GM21576 (cell line): ENCODE data around the gene GCM1.

ENCODE experiments used
- ATAC-seq: cut with Tn5 transposase; IDR thresholded peaks from one replicate; pipeline ENCODE4 v1.9.1; 2021; ENCODE audit warnings: mild to moderate bottlenecking, moderate library complexity; ENCODE audit not compliant: unreplicated experiment

Gene GCM1

DNA sequence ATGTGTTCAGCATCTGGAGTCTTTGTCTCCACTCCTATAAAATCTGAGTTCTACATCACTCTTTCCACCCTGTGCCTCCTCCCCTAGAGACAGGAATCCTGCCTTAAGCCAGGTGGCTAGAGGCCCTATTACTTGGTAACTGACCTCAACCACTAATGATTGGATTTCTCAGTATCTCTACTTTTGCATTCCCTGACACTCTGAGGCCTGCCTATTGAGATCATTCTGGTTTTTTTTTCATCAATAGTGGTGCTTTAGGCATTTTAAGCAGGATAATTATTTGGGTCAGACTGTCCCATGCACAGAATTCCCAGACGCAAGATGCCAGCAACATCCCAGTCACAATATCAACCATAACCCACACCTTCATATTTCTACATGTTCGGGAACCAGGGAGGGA is 3.9 kb upstream of the GCM1 start:
- ATAC-seq, result no peak

DNA sequence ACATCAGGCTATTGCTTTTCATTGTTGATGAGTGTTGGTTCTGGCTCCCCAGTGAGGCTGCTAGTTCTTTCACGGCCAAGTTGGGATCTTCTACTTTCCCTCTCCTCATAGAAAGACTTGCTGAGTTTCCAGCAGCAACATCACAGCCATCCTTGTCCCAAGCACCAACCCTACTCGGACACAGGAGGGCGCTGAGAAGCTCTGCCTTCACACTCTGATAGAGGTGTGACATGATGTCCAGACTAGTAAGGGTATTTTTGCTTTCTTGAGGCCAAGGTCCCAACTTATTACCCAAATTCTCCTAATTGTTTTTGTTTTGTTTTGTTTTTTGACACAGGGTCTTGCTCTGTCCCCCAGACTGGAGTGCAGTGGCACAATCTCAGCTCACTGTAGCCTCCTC is 3.0 kb upstream of the GCM1 start:
- peak; percentile 56 for ATAC-seq

DNA sequence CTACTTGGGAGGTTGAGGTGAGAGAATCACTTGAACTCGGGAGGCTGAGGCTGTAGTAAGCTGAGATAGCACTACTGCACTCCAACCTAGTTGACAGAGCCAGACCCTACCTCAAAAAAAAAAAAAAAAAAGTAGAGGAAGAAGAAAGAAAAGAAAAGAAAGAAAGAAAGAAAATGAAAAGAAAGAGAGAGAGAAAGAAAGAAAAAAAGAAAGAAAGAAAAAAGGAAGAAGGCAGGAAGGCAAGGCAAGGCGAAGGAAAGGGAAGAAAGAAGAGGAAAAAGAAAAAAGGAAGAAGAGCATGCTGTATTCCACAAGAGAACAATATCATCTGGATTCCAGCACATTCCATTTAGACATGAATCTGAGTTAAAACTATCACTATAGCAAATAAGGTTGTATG is 3.8 kb downstream of the GCM1 start:
- no peak for ATAC-seq

DNA sequence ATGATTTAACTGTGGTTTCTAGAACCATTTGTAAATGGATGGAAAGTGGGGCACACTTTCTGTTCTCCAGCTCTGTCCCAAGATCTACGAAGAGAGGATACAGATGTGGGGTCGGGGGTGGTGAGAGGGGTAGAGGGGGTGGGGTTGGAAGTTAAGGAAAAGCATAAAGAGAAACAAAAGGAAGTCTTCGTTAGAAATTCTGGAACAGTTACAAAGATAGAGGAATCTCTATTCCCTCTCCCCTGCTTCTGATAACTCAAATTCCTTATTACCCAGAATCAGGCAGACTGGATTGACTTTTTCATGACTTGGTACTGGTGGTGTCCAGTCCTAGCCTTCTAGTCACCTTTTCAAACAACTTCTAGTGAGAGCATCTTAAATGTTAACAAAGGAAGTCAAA is 4.9 kb downstream of the GCM1 start:
- no peak for ATAC-seq

DNA sequence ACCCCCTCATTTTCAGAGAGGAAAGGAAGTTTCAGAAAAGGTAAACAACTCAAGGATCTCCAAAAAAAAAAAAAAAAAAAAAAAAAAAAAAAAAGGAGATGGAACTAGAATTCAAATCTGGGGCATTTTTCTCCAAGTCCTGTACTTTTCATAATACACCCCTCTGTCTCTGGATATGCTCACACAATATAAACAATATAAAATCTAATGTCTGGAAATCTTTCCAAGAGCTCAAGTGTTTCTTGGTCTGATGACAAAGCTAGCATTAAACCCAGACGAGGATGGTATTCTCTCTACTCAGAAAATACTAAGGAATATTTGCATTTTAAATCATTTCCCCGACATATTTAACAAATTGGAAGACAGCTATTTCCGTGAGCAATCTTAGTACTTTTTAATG is 5.8 kb downstream of the GCM1 start:
- no peak for ATAC-seq

DNA sequence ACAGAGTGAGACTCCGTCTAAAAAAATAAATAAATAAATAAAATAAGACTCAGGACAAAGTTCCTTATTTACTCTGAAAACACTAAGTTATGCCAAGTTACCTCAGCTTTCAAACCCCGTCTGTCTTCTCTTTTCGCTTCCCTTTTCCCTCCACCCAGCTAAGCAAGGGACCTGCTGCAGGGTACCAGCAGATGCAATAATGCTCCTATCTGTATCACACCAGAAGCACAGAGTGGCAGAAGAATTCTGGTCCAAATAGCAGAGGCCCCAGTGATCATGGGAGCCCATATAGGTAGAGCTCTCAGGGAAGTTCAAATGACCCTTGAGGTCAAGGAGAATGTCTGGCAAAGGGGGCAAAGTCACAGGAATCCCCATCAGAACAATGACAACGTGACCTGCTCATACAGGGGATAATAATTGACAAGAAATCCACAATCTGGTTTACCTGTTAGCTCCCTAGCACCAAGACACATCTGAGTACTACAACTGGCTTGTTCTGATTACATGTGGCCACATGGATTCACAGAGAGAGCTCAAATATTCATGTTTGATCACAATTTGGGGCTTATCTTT is 8.7 kb downstream of the GCM1 start:
- no peak for ATAC-seq

DNA sequence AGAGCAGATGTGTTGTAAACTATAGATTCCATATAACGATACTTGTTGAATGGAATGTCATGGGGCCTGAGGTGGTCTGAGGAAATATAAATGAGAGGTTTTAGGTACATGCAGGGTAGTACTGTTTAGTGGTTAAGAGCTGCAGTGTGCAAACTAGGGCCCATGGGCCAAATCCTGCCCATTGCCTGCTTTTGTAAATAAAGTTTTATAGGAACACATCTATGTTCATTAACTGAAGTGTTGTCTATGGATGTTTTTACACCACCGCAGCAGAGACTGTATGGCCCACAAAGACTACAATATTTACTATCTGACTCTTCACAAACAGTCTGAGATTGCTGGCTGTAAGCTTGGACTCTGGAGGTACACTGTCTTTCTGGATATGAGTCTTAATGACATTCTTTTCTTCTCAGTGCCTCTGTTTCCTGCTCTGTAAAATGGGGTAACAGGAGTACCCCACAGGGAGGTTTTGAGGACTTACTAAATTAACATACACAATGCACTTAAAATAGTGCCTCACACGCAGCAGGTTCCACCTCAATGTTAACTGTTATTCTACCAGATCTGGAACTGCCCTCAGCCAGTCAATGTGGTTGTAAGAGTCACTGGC is 12.5 kb downstream of the GCM1 start:
- ATAC-seq, result no peak

DNA sequence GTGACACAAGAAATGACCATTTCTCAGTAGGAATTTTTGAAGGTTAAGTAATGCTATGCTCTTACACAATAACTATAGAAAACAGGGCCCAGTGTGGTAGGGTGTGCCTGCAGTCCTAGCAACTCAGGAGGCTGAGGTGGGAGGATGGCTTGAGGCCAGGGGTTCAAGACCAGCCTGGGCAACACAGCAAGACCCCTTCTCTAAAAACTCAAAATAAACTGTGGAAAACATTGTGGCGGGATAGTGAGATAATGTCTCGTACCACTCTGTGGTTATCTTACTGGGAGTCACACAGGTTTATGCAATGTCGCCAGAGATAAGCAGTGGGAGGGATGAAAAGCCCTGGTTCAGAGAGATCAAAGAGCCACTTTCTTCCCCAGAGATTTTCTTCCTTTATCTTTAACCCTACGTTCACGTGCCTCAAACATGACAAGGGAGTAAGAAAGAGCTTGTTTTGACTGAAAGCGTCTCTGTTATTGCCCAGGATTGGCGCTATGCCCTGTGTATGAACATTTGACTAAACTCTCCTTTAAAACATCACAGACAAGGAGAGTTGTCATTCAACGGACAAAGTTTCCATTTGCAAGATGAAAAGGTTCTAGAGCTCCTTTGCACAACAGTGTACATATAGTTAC is 13.9 kb downstream of the GCM1 start:
- ATAC-seq, result no peak

DNA sequence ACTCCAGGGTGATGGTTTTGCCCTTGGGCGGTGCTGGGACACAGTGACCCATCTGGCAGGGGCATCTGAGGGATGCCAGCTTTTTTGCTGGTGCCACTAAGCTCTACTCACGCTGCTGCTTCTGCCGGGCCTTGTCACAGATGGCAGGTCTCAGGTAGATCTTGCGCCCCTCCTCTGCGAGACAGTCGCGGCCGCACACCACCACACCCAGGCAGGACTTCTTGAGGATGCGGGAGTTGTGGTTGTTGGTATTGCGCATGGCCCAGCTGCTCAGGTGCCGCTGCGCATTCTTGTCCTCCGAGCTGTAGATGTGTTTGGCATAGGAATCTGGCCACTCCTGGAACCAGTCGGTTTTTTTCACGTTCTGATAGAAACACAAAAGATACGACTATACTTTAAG is 14.7 kb downstream of the GCM1 start:
- ATAC-seq, result no peak

DNA sequence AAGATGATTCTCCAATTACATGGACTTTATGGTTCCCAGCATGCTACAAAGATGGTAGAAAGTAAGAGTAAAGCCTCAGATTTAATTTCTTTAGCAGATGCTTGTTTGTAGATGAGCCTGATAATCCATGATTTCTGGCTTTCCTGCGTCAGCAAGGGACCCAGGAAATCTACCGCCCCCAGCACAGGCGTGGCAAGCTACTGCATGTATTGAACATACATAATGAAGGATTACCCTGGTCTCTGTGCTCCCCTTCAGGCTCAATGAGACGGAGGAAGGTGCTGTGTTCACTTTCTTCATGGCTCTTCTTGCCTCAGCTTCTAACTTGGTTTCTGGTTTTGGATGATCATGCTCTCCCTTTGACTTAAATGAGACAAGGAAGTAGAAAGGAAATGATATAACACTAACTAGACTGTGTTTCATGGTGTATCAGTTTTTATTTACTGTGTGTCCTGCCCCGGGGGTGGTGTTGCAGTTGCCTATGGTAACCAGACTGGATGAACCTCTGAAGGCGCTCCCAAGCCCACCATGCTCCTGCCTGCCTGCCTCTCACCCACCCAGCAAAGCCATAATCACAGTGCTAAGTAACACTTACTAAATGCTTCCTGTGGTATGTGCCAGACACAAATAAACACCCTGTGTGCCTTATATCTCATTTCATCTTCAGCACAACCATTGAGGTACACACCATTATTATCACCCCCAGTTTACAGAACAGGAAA is 17.9 kb downstream of the GCM1 start:
- no peak for ATAC-seq

DNA sequence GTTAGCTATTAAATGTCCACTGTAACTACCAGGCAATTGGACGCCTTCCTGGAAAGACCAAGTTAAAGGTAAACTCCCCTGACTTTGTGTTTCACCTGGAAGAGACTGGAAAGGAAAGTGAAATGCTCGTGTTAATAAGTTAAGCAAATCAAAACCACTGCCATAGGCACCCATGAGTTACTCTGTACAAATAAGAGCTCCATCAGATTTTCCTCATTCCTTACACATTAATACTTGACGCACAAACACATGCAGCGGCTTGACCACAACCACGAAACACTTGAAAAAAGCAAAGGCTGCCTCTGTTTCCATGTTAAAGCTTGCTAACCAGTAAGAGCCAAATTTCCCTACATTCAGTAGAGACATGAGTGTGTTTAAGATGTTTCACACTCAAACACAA is 19.8 kb downstream of the GCM1 start:
- ATAC-seq, result no peak

DNA sequence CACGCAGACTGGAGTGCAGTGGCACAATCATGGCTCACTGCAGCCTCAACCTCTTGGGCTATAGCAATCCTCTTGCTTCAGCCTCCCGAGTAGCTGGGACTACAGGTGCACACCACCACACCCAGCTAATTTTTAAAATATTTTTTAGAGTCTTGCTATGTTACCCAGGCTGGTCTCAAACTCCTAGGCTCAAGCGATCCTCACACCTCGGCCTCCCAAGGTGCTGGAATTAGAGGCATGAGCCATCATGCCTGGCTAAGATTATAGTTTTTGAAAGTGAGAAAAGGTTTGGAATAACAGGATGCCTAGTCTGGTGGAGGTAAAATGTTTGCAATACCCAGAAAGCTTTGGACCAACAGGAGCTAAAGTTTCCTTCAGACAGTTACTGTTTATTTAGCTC is 23.4 kb downstream of the GCM1 start:
- no peak for ATAC-seq

DNA sequence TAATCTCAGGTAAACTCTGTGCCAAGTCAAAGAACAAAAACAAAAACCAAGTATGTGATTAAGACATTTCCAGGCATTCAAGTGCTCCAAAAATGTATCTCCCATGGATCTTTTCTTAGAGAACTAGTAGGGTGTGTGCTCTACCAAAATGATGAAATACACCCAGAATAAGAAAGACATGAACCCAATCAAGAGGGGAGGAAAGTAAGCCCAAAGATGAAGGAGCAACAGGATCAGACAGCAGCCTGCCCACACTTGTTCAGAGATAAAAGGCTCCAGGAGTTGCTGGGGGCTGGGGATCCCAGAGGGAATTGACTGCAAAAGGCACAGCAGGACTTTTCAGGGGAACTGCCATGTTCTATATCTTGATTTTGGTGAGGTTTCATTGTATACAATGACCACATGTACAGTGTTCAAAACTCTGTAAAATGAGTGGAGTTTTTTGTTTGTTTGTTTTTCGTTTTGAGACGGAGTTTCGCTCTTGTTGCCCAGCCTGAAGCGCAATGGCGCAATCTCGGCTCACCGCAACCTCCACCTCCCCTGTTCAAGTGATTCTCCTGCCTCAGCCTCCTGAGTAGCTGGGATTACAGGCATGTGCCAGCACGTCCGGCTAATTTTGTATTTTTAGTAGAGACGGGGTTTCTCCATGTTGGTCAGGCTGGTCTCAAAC is 24.4 kb downstream of the GCM1 start:
- ATAC-seq, result no peak

DNA sequence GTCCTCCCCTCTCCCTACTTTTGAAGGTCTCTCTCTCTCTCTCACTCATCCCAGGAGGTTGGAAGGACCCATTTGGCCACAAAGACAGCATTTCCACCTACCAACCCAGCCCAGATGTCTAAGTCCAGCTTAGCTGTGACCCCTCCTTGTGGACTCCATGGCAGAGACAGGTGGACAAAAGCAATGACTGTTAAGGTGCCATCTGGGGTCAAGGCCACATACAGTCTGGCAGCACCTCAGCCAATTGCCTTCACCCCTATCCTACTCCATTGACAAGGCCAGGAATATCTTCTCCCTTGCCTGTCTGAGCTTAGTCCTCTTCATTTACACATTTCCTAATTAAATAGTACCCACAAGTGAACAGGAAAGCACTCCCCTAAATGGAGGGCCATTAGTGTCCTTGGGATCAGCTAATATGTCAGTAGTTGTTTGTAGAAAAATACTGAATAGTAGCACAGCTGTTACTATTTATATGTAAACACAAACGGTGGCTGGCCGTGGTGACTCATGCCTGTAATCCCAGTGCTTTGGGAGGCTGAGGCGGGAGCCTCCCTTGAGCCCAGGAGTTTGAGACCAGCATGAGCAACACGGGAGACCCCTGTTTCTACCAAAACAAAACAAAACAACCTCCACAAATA is 28.8 kb downstream of the GCM1 start:
- ATAC-seq, result no peak

DNA sequence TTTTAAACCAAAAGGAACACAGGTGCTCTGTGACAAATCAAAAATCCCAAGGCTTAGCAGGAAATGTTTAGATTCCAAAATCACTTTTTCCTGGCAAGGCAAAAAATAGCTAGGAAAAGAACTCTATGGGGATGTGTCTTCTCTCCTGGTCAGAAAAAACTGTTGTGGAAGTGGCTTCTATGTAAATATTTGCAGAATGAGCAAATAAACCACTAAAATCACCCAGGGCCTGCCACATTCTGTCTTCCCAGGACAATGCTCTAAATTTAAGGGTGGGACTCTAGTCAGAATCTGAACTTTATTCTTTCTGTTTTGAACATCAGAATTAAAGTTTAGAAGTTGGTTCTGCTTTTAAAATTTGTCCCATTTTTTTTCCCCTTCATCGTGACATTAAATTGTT is 29.3 kb downstream of the GCM1 start:
- ATAC-seq, result no peak

DNA sequence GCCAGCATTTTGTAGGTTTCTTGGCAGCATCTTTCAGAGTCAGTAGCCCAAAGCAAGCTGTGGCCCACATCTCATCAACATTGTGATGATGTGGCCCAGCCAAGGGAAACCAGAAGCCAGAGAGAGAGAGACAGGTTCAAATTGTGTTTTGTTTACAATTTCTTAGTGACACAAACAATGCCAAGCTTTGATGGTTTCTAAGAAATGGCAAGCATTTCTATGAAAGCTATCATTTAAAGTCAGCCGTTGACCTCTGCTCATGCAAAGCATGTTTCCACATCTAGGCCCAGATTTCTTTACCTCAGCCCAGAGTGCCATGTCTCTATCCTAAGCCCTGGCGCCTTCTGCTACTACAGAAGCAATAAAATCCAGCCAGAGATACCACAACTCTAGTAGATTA is 32.9 kb downstream of the GCM1 start:
- ATAC-seq, result no peak

DNA sequence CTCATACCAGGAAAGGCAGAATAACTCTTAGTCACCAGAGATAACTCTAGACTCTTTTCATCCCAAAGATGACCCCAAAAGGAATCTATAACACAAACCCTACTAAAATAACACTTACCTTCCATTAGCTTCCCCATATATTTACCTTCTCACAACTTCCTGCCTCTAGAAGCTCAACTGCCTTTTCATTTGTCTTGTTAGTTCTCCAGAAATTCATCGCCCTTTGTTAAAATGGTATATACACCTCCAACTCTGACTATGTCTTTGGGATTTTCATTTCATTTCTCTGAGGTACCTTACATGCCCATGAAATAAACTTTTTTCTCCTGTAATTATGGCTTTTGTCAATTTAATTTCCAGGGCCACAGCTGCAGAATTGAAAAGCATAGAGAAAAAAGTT is 33.5 kb downstream of the GCM1 start:
- no peak for ATAC-seq

DNA sequence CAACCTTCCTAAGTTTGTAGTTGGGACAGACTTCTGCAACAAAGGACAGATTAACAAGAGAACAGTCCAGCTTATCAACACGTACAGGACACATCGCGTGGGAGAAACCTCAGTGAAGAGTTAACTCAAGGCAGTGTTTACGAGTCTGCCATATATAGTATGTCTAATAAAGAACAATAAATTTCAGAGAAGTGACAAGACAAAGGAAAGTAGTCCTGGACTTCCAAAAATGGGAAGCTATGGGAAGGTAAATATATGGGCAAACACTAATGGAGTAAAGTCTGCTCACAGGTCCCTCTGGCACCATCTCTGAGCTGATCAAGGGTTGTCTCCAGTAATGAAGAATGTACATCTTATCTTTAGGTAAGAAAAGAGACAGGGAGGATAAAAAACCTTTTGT is 34.9 kb downstream of the GCM1 start:
- no peak for ATAC-seq

DNA sequence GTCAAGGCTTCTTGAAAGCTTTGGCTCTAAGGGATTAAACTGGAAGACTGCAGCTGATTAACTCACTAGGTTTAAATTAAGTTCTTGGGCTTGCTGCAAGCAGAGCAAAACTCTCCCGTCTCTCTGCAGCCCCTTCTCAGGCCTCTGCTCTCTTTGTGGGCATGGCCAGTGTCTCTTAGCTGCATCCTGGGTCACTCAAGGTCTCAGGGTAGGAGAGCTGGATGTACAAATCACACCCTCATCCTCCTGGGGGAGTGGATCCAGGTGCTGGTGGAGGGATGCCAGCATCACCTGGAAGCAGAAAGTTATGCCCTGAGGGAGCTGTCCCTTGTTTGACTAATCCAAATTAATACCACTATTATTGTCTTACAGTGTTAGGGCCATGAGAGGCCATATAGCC is 35.8 kb downstream of the GCM1 start:
- no peak for ATAC-seq

DNA sequence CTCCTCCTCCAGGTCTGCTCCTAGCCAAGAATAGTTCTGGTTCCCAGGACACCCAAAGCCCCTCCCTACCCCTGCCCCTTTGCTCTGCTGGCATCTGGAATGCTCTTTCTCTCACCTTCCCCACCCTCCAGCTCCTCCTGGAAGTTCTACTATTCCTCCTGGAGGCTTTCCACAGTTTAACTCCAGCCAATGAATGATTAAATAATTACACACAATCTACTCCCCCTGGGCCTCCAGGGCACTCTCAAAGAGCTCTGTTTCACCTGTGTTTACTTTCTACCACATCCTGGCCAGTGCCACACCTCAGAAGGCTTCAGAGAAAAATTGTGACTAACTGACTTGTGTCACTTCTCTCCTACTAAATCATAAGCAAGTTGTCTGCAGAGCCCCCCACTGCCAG is 36.2 kb downstream of the GCM1 start:
- ATAC-seq, result no peak

DNA sequence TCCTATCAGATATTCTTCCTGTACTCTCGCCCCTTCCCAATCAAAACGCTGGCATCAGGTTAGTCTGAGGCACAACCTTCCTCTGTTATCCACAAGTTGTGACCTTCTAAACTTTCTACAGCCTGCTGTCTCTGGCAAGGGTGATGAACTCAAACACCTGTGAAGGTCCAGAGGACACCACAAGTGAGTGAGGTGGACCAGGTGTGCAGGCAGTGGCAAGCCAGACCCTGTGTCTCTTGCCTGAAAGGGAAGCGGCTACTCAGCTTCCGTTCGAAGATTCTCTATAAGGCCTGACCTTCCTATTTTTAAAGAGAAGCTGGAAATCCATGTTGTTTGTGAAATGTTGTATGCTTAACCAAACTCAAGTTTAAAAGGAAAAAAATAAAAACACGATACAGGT is 36.8 kb downstream of the GCM1 start:
- no peak for ATAC-seq
